MG63 (cell line): ENCODE data around the gene WNT3A. TPM values are rescaled to one million over a fixed set of nuclear protein-coding genes. Genes with fewer than 3 reads are reported as not detected.
A peak's percentile ranks its signal among the peaks of the same experiment; 100 is the strongest.

ENCODE experiments used
- DNase-seq: peaks from one replicate; pipeline ENCODE4 v3.0.0-alpha.2; 2020
- H3K27me3 ChIP-seq: fragments of 250-450 bp; sonication (Bioruptor Pico); 2 replicates; pipeline ENCODE4 v1.5.1; 2020; ENCODE audit warnings: mild to moderate bottlenecking, moderate library complexity
- H3K36me3 ChIP-seq: fragments of 250-450 bp; sonication (Bioruptor Pico); 2 replicates; pipeline ENCODE4 v1.5.1; 2020; ENCODE audit warnings: mild to moderate bottlenecking, moderate library complexity
- H3K4me3 ChIP-seq: fragments of 250-450 bp; sonication (Bioruptor Pico); 2 replicates; pipeline ENCODE4 v1.5.1; 2020; ENCODE audit warnings: mild to moderate bottlenecking, moderate library complexity
- H3K9me3 ChIP-seq: fragments of 250-450 bp; sonication (Bioruptor Pico); 2 replicates; pipeline ENCODE4 v1.5.1; 2020; ENCODE audit warnings: mild to moderate bottlenecking, moderate library complexity
- total RNA-seq: library from RNA; depleted of rRNA; stranded (reverse); fragments of >200 nt; shearing (Covaris generic); gene quantifications from 2 replicates; pipeline ENCODE4 v1.2.3, GENCODE V29; 2014; ENCODE audit warnings: low replicate concordance

Gene WNT3A
- total RNA-seq, 1 experiment from 2014 or later: not detected

GRCh38 chr1:228081144-228081543 is 74.3 kb downstream of the WNT3A start:
- no peak for DNase-seq
- Histone ChIP-seq H3K9me3 (no peaks in the 10 kb centered on the region), H3K27me3 (no peaks in the 10 kb centered on the region), H3K4me3 (peak overlapping the region; percentile 100), H3K36me3 (peaks cover 32% of the 10 kb centered on the region)

- H3K4me3 ChIP-seq: peak overlapping the region; percentile 100
- H3K27me3 ChIP-seq: no peaks in the 10 kb centered on the region
- DNase-seq: no peak
- peaks cover 35% of the 10 kb centered on the region for H3K36me3 ChIP-seq
- H3K9me3 ChIP-seq: no peaks in the 10 kb centered on the region
Measured at GRCh38 chr1:228081578-228082213, 74.9 kb downstream of the WNT3A start.

- Histone ChIP-seq H3K36me3 (peaks cover 42% of the 10 kb centered on the region), H3K27me3 (no peaks in the 10 kb centered on the region), H3K4me3 (peak within 1 kb of the TSS; percentile 100), H3K9me3 (no peaks in the 10 kb centered on the region)
- DNase-seq: peak; percentile 91
Measured at GRCh38 chr1:228082214-228082917, 75.6 kb downstream of the WNT3A start, which contains the start of gene ARF1. Gene ARF1, plus strand, starts transcription at chr1:228082708. Its CDS starts 14,407 bp downstream, at chr1:228097115.

GRCh38 chr1:228082918-228083870 is 76.4 kb downstream of the WNT3A start:
- Histone ChIP-seq H3K4me3 (peak overlapping the region; percentile 100), H3K36me3 (peaks cover 49% of the 10 kb centered on the region), H3K27me3 (no peaks in the 10 kb centered on the region), H3K9me3 (no peaks in the 10 kb centered on the region)
- peak; percentile 74 for DNase-seq

GRCh38 chr1:228083871-228084278 is 77.1 kb downstream of the WNT3A start:
- Histone ChIP-seq H3K4me3 (peak overlapping the region; percentile 100), H3K27me3 (no peaks in the 10 kb centered on the region), H3K36me3 (peaks cover 56% of the 10 kb centered on the region), H3K9me3 (no peaks in the 10 kb centered on the region)
- DNase-seq: no peak

- H3K27me3 ChIP-seq: no peaks in the 10 kb centered on the region
- peaks cover 60% of the 10 kb centered on the region for H3K36me3 ChIP-seq
- no peaks in the 10 kb centered on the region for H3K9me3 ChIP-seq
- H3K4me3 ChIP-seq: peak overlapping the region; percentile 100
- no peak for DNase-seq
Measured at GRCh38 chr1:228084325-228084724, 77.5 kb downstream of the WNT3A start.

- DNase-seq: no peak
- Histone ChIP-seq H3K9me3 (no peaks in the 10 kb centered on the region), H3K36me3 (peaks cover 65% of the 10 kb centered on the region), H3K4me3 (peak overlapping the region; percentile 100), H3K27me3 (no peaks in the 10 kb centered on the region)
Measured at GRCh38 chr1:228084797-228085196, 78.0 kb downstream of the WNT3A start.

- H3K9me3 ChIP-seq: no peaks in the 10 kb centered on the region
- H3K27me3 ChIP-seq: no peaks in the 10 kb centered on the region
- DNase-seq: peak; percentile 30
- peaks cover 71% of the 10 kb centered on the region for H3K36me3 ChIP-seq
- peak overlapping the region; percentile 100 for H3K4me3 ChIP-seq
Measured at GRCh38 chr1:228085287-228085951, 78.6 kb downstream of the WNT3A start.

- Histone ChIP-seq H3K4me3 (peak overlapping the region; percentile 2; the same call in 1 of the 2 replicates), H3K36me3 (peaks cover 95% of the 10 kb centered on the region)
Measured at GRCh38 chr1:228087771-228088251, 81.0 kb downstream of the WNT3A start.

GRCh38 chr1:228088586-228089498 is 82.0 kb downstream of the WNT3A start:
- Histone ChIP-seq H3K9me3 (peaks cover 16% of the 10 kb centered on the region), H3K36me3 (peaks cover 94% of the 10 kb centered on the region), H3K4me3 (no peak overlapping the region), H3K27me3 (no peaks in the 10 kb centered on the region)
- no peak for DNase-seq

More at GRCh38 chr1:228087771-228088251, 81.0 kb downstream of the WNT3A start:
- Histone ChIP-seq H3K27me3 (no peaks in the 10 kb centered on the region), H3K9me3 (peaks cover 7% of the 10 kb centered on the region)
- DNase-seq: peak; percentile 85

GRCh38 chr1:228089519-228090380 is 83.0 kb downstream of the WNT3A start:
- Histone ChIP-seq H3K9me3 (peaks cover 25% of the 10 kb centered on the region), H3K36me3 (peaks cover 94% of the 10 kb centered on the region), H3K4me3 (no peak overlapping the region), H3K27me3 (no peaks in the 10 kb centered on the region)
- no peak for DNase-seq

- no peak overlapping the region for H3K4me3 ChIP-seq
- peaks cover 94% of the 10 kb centered on the region for H3K36me3 ChIP-seq
- DNase-seq: no peak
- H3K27me3 ChIP-seq: no peaks in the 10 kb centered on the region
- peaks cover 27% of the 10 kb centered on the region for H3K9me3 ChIP-seq
Measured at GRCh38 chr1:228090613-228091081, 83.8 kb downstream of the WNT3A start.

- Histone ChIP-seq H3K27me3 (no peaks in the 10 kb centered on the region), H3K4me3 (no peak overlapping the region), H3K9me3 (peaks cover 27% of the 10 kb centered on the region), H3K36me3 (peaks cover 95% of the 10 kb centered on the region)
- DNase-seq: no peak
Measured at GRCh38 chr1:228091084-228091483, 84.3 kb downstream of the WNT3A start.

- Histone ChIP-seq H3K9me3 (peaks cover 27% of the 10 kb centered on the region), H3K4me3 (no peak overlapping the region), H3K36me3 (peaks cover 94% of the 10 kb centered on the region), H3K27me3 (no peaks in the 10 kb centered on the region)
- no peak for DNase-seq
Measured at GRCh38 chr1:228092342-228093049, 85.7 kb downstream of the WNT3A start.
